ENCODE data around the gene PAX6. TPM values are rescaled to one million over a fixed set of nuclear protein-coding genes. Genes with fewer than 3 reads are reported as not detected.
A peak's percentile ranks its signal among the peaks of the same experiment; 100 is the strongest.

PAX6 gene
- not detected for total RNA-seq

- H3K36me3 Mint-ChIP-seq (ENCODE audit: low read depth) = peaks cover 5% of the 10 kb centered on the region
- no peaks in the 10 kb centered on the region for H3K9me3 Mint-ChIP-seq (ENCODE audit: insufficient read depth)
- H3K27me3 Mint-ChIP-seq (ENCODE audit: low read depth) = peaks cover 79% of the 10 kb centered on the region
- H3K27ac Mint-ChIP-seq = peak within 1 kb of the TSS; percentile 72
- ATAC-seq (peak; percentile 42), DNase-seq (peak; percentile 53)
- H3K4me1 Mint-ChIP-seq (ENCODE audit: low read depth) = peaks cover 35% of the 10 kb centered on the region
- ChIA-PET CTCF (no interaction called here), POLR2A (no interaction called here)
- H3K4me3 Mint-ChIP-seq = peak within 1 kb of the TSS; percentile 56
Observed at GRCh38 chr11:31810779-31811647, at the start of gene PAX6. Gene PAX6, minus strand, starts transcription at chr11:31811322. Its CDS starts 4,911 bp downstream, at chr11:31806411.

GRCh38 chr11:31860391-31860790 is 49.3 kb upstream of the PAX6 start:
- no peaks in the 10 kb centered on the region for H3K36me3 Mint-ChIP-seq (ENCODE audit: low read depth)
- ChIA-PET CTCF (interaction anchor here (1.3 kb wide), 1 partner anchor 11 kb away, joined by 4 read pairs; no protein-coding TSS in a partner anchor), POLR2A (no interaction called here)
- no peak overlapping the region for H3K4me3 Mint-ChIP-seq
- H3K27ac Mint-ChIP-seq = no peak overlapping the region
- H3K4me1 Mint-ChIP-seq (ENCODE audit: low read depth) = no peaks in the 10 kb centered on the region
- DNase-seq (no peak), ATAC-seq (no peak)
- peaks cover 10% of the 10 kb centered on the region for H3K27me3 Mint-ChIP-seq (ENCODE audit: low read depth)
- no peaks in the 10 kb centered on the region for H3K9me3 Mint-ChIP-seq (ENCODE audit: insufficient read depth)

- POLR2A ChIA-PET = no interaction called here
- DNase-seq (no peak), ATAC-seq (no peak)
- no peak overlapping the region for H3K27ac Mint-ChIP-seq
- no peaks in the 10 kb centered on the region for H3K9me3 Mint-ChIP-seq (ENCODE audit: insufficient read depth)
- H3K4me3 Mint-ChIP-seq = no peak overlapping the region
- CTCF ChIA-PET = no interaction called here
- H3K4me1 Mint-ChIP-seq (ENCODE audit: low read depth) = no peaks in the 10 kb centered on the region
- no peaks in the 10 kb centered on the region for H3K36me3 Mint-ChIP-seq (ENCODE audit: low read depth)
- peaks cover 12% of the 10 kb centered on the region for H3K27me3 Mint-ChIP-seq (ENCODE audit: low read depth)
Observed at GRCh38 chr11:31856248-31856647, 45.1 kb upstream of the PAX6 start.

- ChIA-PET CTCF (no interaction called here), POLR2A (no interaction called here)
- Mint-ChIP-seq H3K9me3 (ENCODE audit: insufficient read depth) (no peaks in the 10 kb centered on the region), H3K36me3 (ENCODE audit: low read depth) (no peaks in the 10 kb centered on the region), H3K27ac (no peak overlapping the region), H3K4me3 (no peak overlapping the region), H3K4me1 (ENCODE audit: low read depth) (no peaks in the 10 kb centered on the region), H3K27me3 (ENCODE audit: low read depth) (peaks cover 13% of the 10 kb centered on the region)
- no peak for DNase-seq
- no peak for ATAC-seq
Observed at GRCh38 chr11:31855466-31855865, 44.3 kb upstream of the PAX6 start.

GRCh38 chr11:31850365-31850764 is 39.2 kb upstream of the PAX6 start:
- Mint-ChIP-seq H3K4me1 (ENCODE audit: low read depth) (no peaks in the 10 kb centered on the region), H3K27me3 (ENCODE audit: low read depth) (peaks cover 17% of the 10 kb centered on the region), H3K36me3 (ENCODE audit: low read depth) (no peaks in the 10 kb centered on the region), H3K27ac (no peak overlapping the region), H3K9me3 (ENCODE audit: insufficient read depth) (no peaks in the 10 kb centered on the region), H3K4me3 (no peak overlapping the region)
- ChIA-PET CTCF (no interaction called here), POLR2A (no interaction called here)
- no peak for ATAC-seq
- no peak for DNase-seq

GRCh38 chr11:31847761-31848160 is 36.6 kb upstream of the PAX6 start:
- POLR2A ChIA-PET = no interaction called here
- CTCF ChIA-PET = no interaction called here
- no peak overlapping the region for H3K27ac Mint-ChIP-seq

GRCh38 chr11:31845331-31845730 is 34.2 kb upstream of the PAX6 start:
- no peak overlapping the region for H3K4me3 Mint-ChIP-seq

More at GRCh38 chr11:31847761-31848160, 36.6 kb upstream of the PAX6 start:
- no peak for DNase-seq
- no peak for ATAC-seq
- H3K4me1 Mint-ChIP-seq (ENCODE audit: low read depth) = no peaks in the 10 kb centered on the region
- peaks cover 25% of the 10 kb centered on the region for H3K27me3 Mint-ChIP-seq (ENCODE audit: low read depth)
- H3K36me3 Mint-ChIP-seq (ENCODE audit: low read depth) = no peaks in the 10 kb centered on the region
- no peaks in the 10 kb centered on the region for H3K9me3 Mint-ChIP-seq (ENCODE audit: insufficient read depth)
- H3K4me3 Mint-ChIP-seq = no peak overlapping the region

GRCh38 chr11:31844351-31844750 is 33.2 kb upstream of the PAX6 start:
- Mint-ChIP-seq H3K27me3 (ENCODE audit: low read depth) (peaks cover 28% of the 10 kb centered on the region), H3K27ac (no peak overlapping the region), H3K9me3 (ENCODE audit: insufficient read depth) (no peaks in the 10 kb centered on the region), H3K4me1 (ENCODE audit: low read depth) (no peaks in the 10 kb centered on the region), H3K36me3 (ENCODE audit: low read depth) (no peaks in the 10 kb centered on the region), H3K4me3 (no peak overlapping the region)
- ChIA-PET CTCF (no interaction called here), POLR2A (no interaction called here)
- no peak for ATAC-seq
- DNase-seq = no peak

More at GRCh38 chr11:31845331-31845730, 34.2 kb upstream of the PAX6 start:
- POLR2A ChIA-PET = no interaction called here
- peaks cover 22% of the 10 kb centered on the region for H3K27me3 Mint-ChIP-seq (ENCODE audit: low read depth)
- no peak overlapping the region for H3K27ac Mint-ChIP-seq
- no peaks in the 10 kb centered on the region for H3K9me3 Mint-ChIP-seq (ENCODE audit: insufficient read depth)
- no peaks in the 10 kb centered on the region for H3K36me3 Mint-ChIP-seq (ENCODE audit: low read depth)
- ATAC-seq (no peak), DNase-seq (no peak)
- CTCF ChIA-PET = no interaction called here
- H3K4me1 Mint-ChIP-seq (ENCODE audit: low read depth) = no peaks in the 10 kb centered on the region

GRCh38 chr11:31841435-31841834 is 30.3 kb upstream of the PAX6 start:
- no peak overlapping the region for H3K4me3 Mint-ChIP-seq
- no peaks in the 10 kb centered on the region for H3K4me1 Mint-ChIP-seq (ENCODE audit: low read depth)
- no peaks in the 10 kb centered on the region for H3K36me3 Mint-ChIP-seq (ENCODE audit: low read depth)
- ChIA-PET CTCF (interaction anchor here (0.6 kb wide), 1 partner anchor 112 kb away, joined by 3 read pairs; no protein-coding TSS in a partner anchor), POLR2A (no interaction called here)
- H3K9me3 Mint-ChIP-seq (ENCODE audit: insufficient read depth) = no peaks in the 10 kb centered on the region
- H3K27me3 Mint-ChIP-seq (ENCODE audit: low read depth) = peaks cover 37% of the 10 kb centered on the region
- no peak overlapping the region for H3K27ac Mint-ChIP-seq
- DNase-seq = no peak
- ATAC-seq = no peak

- H3K9me3 Mint-ChIP-seq (ENCODE audit: insufficient read depth) = no peaks in the 10 kb centered on the region
- no peak for ATAC-seq
- no peak for DNase-seq
- H3K4me1 Mint-ChIP-seq (ENCODE audit: low read depth) = no peaks in the 10 kb centered on the region
- ChIA-PET CTCF (no interaction called here), POLR2A (no interaction called here)
- peaks cover 34% of the 10 kb centered on the region for H3K27me3 Mint-ChIP-seq (ENCODE audit: low read depth)
- no peaks in the 10 kb centered on the region for H3K36me3 Mint-ChIP-seq (ENCODE audit: low read depth)
- no peak overlapping the region for H3K4me3 Mint-ChIP-seq
- H3K27ac Mint-ChIP-seq = no peak overlapping the region
Observed at GRCh38 chr11:31834237-31834636, 23.1 kb upstream of the PAX6 start.

GRCh38 chr11:31830406-31830805 is 19.3 kb upstream of the PAX6 start:
- no peak overlapping the region for H3K27ac Mint-ChIP-seq
- CTCF ChIA-PET = no interaction called here
- H3K9me3 Mint-ChIP-seq (ENCODE audit: insufficient read depth) = peaks cover 3% of the 10 kb centered on the region
- POLR2A ChIA-PET = no interaction called here
- no peak for DNase-seq
- peaks cover 6% of the 10 kb centered on the region for H3K36me3 Mint-ChIP-seq (ENCODE audit: low read depth)
- H3K4me3 Mint-ChIP-seq = no peak overlapping the region
- no peak for ATAC-seq
- H3K27me3 Mint-ChIP-seq (ENCODE audit: low read depth) = peaks cover 45% of the 10 kb centered on the region
- peaks cover 7% of the 10 kb centered on the region for H3K4me1 Mint-ChIP-seq (ENCODE audit: low read depth)

- no peak overlapping the region for H3K27ac Mint-ChIP-seq
- ATAC-seq = no peak
- peaks cover 6% of the 10 kb centered on the region for H3K36me3 Mint-ChIP-seq (ENCODE audit: low read depth)
- H3K4me3 Mint-ChIP-seq = no peak overlapping the region
- H3K4me1 Mint-ChIP-seq (ENCODE audit: low read depth) = peaks cover 7% of the 10 kb centered on the region
- POLR2A ChIA-PET = no interaction called here
- peaks cover 60% of the 10 kb centered on the region for H3K27me3 Mint-ChIP-seq (ENCODE audit: low read depth)
- peaks cover 8% of the 10 kb centered on the region for H3K9me3 Mint-ChIP-seq (ENCODE audit: insufficient read depth)
- CTCF ChIA-PET = no interaction called here
- no peak for DNase-seq
Observed at GRCh38 chr11:31828217-31828616, 17.1 kb upstream of the PAX6 start.

Measured in activated CD8-positive, alpha-beta T cell treated with anti-CD3 and anti-CD28 coated beads, Interleukin-2, amount 10 ng/mL, durations not matched to agents 7 days and 5 days (primary cell).